Hematopoietic multipotent progenitor cell treated with erythropoietin and hydrocortisone succinate and interleukin-3 and kit ligand, for 17 days (in vitro differentiated cells): ENCODE measurements around the gene DPEP1.

Experiments used
- DNase-seq: peaks from one replicate; pipeline ENCODE4 v3.0.0-alpha.2; 2015; ENCODE audit warnings: low spot score

The DPEP1 gene

GRCh38 chr16:89687092-89687940 is 73.9 kb downstream of the DPEP1 start:
- no peak for DNase-seq
